NCI-H748 (cell line): ENCODE results near the gene TYK2.
"Not testable (repeated sequence)": the region's sequence is repeated elsewhere in the genome, so short reads cannot be mapped to it uniquely, and the experiment has no call there.

Source experiments
- DNase-seq: peaks from one replicate; lab custom pipeline; 2025; ENCODE audit not compliant: unreplicated experiment; lab: John Stamatoyannopoulos, UW

Gene TYK2

GRCh38 chr19:10380313-10381102 is at the start of gene TYK2:
Gene TYK2 (minus strand): TSS chr19:10380572. CDS start chr19:10378406, 2,166 bp downstream.
- peak; percentile 97 for DNase-seq

- no peak for DNase-seq
Measured at GRCh38 chr19:10428996-10429381, 48.6 kb upstream of the TYK2 start.

- DNase-seq: no peak
Measured at GRCh38 chr19:10427169-10427568, 46.8 kb upstream of the TYK2 start.

DNA sequence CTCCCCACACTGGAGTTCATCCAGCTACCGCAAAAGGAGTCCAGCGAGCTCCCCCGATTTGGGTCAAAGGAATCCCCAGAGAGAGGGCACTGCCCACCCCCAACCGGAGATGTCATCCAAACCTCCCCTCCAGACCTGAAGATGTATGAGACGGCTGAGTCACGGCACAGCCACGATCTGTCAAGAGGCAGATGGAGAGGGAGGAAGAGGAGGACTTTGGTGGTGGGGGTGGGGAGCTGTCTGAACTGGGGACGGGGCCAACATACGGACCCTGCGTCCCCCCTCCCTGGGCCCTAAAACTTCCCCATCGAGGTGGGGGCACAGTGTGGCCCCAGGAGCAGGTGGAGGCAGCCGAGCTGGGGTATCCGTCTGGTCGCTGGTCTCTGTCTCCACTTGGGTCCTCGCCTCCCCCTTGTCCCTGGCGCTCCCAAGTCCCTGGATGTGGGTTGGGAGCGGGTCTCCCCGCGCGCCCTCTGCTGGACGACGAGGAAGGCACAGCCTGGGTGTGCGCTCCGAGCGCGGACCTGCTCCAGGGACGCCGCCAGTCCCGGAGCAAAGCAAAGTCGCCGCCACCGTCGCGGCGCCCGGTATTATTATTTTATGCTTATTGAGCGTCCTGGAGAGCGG is 43.8 kb upstream of the TYK2 start:
- DNase-seq: peak; percentile 67

GRCh38 chr19:10422846-10423245 is 42.5 kb upstream of the TYK2 start:
- no peak for DNase-seq

DNA sequence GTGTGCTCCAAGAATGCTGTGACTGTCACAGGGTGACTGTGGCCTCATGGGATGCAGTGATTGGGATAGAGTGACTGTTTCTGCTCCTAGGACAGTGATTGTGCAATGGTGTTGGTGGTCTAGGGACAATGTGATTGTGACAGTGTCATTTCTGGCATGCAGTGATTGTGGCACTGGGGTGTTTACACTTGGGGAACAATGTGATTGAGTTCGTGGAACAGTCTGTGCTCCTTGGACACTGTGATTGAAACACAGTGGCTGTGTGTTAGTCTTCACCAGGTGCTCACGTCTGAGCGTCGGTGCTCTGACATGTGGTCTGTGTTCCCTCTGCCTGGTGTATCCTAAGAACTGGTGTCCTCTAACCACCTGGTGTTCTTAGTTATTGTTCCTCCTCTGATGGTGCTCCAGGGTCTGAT is 41.7 kb upstream of the TYK2 start:
- DNase-seq: no peak

DNA sequence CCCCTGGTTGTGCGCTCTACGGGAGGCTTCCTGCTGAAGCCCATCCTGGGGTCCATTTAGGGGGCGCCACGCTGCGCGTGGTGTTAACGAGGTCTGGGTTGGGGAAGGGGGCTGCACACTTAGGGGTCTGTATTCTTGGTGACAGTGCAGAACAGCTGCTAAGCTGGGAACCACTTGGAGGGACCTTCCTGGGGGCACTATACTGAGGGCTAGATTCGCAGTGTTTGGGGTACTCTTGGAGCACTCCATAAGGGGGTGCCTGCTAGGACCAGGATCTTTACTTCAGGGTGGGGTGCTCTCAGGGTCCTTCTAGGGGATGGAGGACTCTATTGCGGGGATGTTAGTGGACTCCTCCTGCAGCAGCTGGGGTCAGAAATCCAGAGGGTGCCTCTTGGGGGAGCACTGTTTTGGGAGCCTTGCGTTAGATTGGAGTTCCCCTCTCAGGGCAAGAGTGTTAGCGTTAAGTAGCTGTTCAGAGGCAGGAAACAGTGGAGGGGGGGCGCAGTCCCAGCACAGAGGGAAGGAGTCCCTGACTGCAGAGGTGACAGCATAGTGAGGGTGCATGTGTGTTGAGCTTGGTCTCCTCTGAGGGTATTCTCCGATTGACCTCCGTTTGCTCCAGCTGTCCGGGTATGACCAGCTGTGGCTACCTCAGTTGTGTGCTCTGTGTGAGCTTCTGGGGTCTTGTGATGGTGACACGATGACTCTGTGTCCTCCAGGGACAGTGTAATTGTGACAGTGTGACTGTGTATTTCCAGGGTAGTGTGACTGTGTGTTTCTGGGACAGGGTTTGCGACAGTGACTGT is 41.1 kb upstream of the TYK2 start:
- no peak for DNase-seq

DNA sequence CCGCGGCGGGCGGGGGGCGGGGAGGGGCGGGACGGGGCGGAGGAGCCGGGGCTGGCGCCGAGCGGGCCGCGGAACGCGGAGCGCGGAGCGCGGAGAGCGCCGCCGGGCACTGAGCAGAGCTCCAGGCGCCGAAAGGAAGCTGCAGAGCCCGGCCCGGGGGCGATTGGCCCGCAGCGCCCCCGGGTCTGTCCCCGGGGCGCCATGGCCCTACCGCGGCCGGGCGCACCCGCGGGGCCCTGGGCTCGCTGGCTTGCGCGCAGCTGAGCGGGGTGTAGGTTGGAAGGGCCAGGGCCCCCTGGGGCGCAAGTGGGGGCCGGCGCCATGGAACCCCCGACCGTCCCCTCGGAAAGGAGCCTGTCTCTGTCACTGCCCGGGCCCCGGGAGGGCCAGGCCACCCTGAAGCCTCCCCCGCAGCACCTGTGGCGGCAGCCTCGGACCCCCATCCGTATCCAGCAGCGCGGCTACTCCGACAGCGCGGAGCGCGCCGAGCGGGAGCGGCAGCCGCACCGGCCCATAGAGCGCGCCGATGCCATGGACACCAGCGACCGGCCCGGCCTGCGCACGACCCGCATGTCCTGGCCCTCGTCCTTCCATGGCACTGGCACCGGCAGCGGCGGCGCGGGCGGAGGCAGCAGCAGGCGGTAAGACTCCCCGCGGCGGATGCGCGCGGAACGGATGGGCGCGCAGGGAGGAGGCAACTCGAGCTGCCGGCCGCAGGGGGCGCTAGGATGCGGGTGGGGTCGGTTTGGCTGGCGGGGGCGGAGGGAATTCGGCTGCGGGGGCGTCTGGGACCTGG is 40.3 kb upstream of the TYK2 start, which contains the start of gene PDE4A:
Gene PDE4A, plus strand, starts transcription at position 95 of the 796 bp plus-strand sequence. Its CDS starts 227 bp downstream, at position 322.
- peak; percentile 31 for DNase-seq

GRCh38 chr19:10419646-10420443 is 39.5 kb upstream of the TYK2 start:
- DNase-seq: peak; percentile 76

DNA sequence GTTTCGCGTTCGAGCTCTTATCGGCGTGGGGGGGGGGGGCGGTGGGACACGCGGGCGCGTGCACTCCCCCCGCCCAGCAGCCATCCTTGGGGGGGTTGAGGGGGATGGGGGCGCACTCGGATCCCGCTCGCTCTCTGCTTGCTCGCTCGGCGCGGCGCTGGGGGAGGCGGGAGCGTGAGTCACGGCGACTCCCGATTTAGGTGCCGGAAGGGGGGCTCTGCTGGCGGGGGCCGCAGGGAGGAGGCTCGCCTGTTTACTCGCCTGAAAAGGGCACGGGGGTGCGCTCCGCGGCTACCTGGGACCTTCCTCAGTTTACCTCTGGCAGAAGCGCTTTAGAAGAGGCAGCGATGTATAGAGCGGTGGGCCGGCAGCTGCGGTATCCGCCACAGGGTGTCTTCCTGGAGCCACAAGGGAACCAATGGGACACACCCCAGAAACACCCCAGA is 38.9 kb upstream of the TYK2 start:
- DNase-seq: no peak

GRCh38 chr19:10418485-10419199 is 38.3 kb upstream of the TYK2 start:
- peak; percentile 45 for DNase-seq

- no peak for DNase-seq
Measured at GRCh38 chr19:10418235-10418484, 37.8 kb upstream of the TYK2 start.

DNA sequence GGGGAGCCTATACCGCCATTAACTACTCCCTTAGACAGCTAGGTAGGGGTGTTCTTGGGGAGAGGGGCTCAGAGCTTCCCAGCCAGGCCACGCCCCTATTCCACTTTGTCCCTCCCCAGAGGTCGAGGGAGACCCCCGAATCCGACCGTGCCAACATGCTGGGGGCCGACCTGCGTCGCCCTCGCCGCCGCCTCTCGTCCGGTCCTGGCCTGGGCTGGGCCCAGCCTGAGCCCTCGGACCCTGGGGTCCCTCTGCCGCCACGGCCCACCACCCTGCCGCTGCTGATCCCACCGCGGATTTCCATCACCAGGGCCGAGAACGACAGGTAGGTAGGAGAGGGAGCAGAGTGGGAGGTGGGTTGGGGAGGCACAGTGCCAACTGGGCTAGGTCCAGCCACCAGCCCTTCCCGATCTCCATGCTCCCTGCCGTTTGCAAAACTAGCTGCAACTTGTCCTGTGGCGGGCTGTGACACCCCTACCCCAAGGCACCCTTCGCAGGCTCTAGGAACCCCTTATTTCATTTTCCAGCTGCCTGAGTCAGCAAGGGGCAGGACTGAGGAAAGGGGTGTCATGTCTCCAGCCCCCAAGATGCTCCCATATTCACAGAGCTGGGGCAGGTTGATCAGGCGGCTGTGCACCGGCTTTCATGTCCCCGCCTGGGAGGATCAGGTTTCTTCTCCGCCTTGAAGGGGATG is 37.3 kb upstream of the TYK2 start:
- no peak for DNase-seq

DNA sequence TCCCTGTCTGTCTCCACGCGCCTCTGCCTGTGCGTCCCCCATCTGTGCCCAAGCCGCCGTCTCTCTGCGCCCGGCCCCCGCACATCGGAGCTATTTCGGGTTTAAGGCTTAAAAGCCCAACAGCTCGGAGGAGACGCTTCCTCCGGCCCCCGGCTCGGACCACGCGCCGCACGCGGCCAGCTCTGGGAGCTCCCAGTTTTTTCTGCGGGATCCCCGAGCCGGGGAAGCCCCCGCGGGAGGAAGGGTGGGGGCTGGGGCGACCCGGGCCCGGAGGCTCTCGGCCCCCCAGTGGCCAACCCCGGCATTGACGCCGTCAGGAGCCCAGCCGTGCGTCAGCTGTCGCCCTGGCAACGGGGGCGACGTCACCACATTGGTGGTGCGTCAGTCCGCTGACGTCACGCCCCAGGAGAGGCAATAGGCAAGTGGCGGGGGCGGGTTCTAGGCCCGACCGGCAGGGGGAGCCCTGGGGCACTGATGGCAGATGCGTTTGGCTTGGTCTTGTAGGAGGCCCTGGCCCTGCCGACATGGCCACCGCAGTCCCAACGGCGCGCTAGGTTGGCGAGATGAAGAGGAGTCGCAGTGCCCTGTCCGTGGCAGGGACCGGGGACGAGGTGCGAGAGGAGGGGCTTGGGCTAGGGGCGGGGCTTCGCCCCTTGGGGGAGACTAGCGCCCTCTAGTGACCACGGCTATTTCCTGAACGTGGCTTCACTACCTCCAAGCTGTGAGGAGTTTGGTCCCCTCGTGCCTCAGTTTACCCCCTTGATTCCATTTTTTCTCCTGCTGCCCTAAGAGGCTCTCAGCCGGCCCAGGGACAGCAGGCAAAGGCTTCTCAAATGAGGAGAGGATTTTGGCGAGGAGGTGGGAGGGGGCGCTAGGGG is 36.2 kb upstream of the TYK2 start:
- peak; percentile 93 for DNase-seq

- DNase-seq: no peak
Measured at GRCh38 chr19:10416083-10416379, 35.7 kb upstream of the TYK2 start.

- DNase-seq: no peak
Measured at GRCh38 chr19:10412257-10412977, 32.0 kb upstream of the TYK2 start.

- not testable (repeated sequence) for DNase-seq
Measured at GRCh38 chr19:10411224-10411623, 30.9 kb upstream of the TYK2 start.
